Measurements from ENCODE around the gene MALT1.

Gene MALT1

GRCh38 chr18:58730618-58731017, 59.4 kb downstream of the MALT1 start:
- Histone ChIP-seq H3K23ac (ENCODE audit: low read length) (no peak overlapping the region), H3K4me1 (ENCODE audit: control insufficient read depth in 1 of 2, insufficient read depth in 2 of 2, low read length in 2 of 2) (no peaks in the 10 kb centered on the region), H3K4ac (ENCODE audit: low read depth, low read length) (no peak overlapping the region), H3K79me2 (ENCODE audit: control insufficient read depth, insufficient read depth, low read length, poor library complexity) (no peaks in the 10 kb centered on the region), H3K9ac (ENCODE audit: low read length) (no peak overlapping the region), H4K8ac (ENCODE audit: low read depth, low read length) (no peak overlapping the region), H2BK12ac (ENCODE audit: low read length) (no peak overlapping the region), H2AFZ (ENCODE audit: insufficient read depth, low read length, poor library complexity) (no peak overlapping the region), H2BK120ac (ENCODE audit: insufficient read depth, low read length, poor library complexity) (no peak overlapping the region), H3K4me3 (ENCODE audit: low read depth, low read length) (no peak overlapping the region), H4K12ac (ENCODE audit: low read depth, low read length) (no peak overlapping the region), H3K14ac (ENCODE audit: low read length) (no peak overlapping the region), H3K27ac (ENCODE audit: low read depth, low read length) (no peak overlapping the region), H3K79me1 (ENCODE audit: low read length) (no peaks in the 10 kb centered on the region), H4K91ac (ENCODE audit: low read depth, low read length) (no peak overlapping the region), H3K9me3 (ENCODE audit: insufficient read depth, low read depth, low read length) (no peaks in the 10 kb centered on the region), H2BK5ac (ENCODE audit: low read depth, low read length, poor library complexity) (no peak overlapping the region), H3K27me3 (ENCODE audit: insufficient read depth, low read length) (no peaks in the 10 kb centered on the region), H3K36me3 (ENCODE audit: control insufficient read depth in 1 of 2, insufficient read depth in 2 of 2, low read length in 2 of 2) (peaks cover 8 to 9% of the 10 kb centered on the region in 2 experiments), H3K18ac (ENCODE audit: low read length) (no peak overlapping the region), H3K4me2 (ENCODE audit: low read length) (no peak overlapping the region), H2AK5ac (ENCODE audit: low read length) (no peak overlapping the region)
- DNase-seq = no peak
- no CpG with 5 or more reads among the region's 2 CpGs for WGBS (ENCODE audit: extremely low coverage, insufficient coverage, insufficient read length)

GRCh38 chr18:58732471-58732870, 61.2 kb downstream of the MALT1 start:
- H3K23ac ChIP-seq (ENCODE audit: low read length) = no peak overlapping the region

GRCh38 chr18:58733866-58734265, 62.6 kb downstream of the MALT1 start:
- Histone ChIP-seq H4K12ac (ENCODE audit: low read depth, low read length) (no peak overlapping the region), H2BK5ac (ENCODE audit: low read depth, low read length, poor library complexity) (no peak overlapping the region), H3K9me3 (ENCODE audit: insufficient read depth, low read depth, low read length) (no peaks in the 10 kb centered on the region), H3K27ac (ENCODE audit: low read depth, low read length) (no peak overlapping the region), H3K79me1 (ENCODE audit: low read length) (no peaks in the 10 kb centered on the region), H4K91ac (ENCODE audit: low read depth, low read length) (no peak overlapping the region), H2BK120ac (ENCODE audit: insufficient read depth, low read length, poor library complexity) (no peak overlapping the region), H3K36me3 (ENCODE audit: control insufficient read depth in 1 of 2, insufficient read depth in 2 of 2, low read length in 2 of 2) (peaks cover 16 to 21% of the 10 kb centered on the region in 2 experiments), H3K79me2 (ENCODE audit: control insufficient read depth, insufficient read depth, low read length, poor library complexity) (no peaks in the 10 kb centered on the region), H3K4me1 (ENCODE audit: control insufficient read depth in 1 of 2, insufficient read depth in 2 of 2, low read length in 2 of 2) (no peaks in the 10 kb centered on the region), H2BK12ac (ENCODE audit: low read length) (no peak overlapping the region), H3K23ac (ENCODE audit: low read length) (no peak overlapping the region), H3K4ac (ENCODE audit: low read depth, low read length) (no peak overlapping the region), H3K9ac (ENCODE audit: low read length) (no peak overlapping the region), H3K18ac (ENCODE audit: low read length) (no peak overlapping the region), H3K4me2 (ENCODE audit: low read length) (no peak overlapping the region), H3K14ac (ENCODE audit: low read length) (no peak overlapping the region), H4K8ac (ENCODE audit: low read depth, low read length) (no peak overlapping the region), H2AFZ (ENCODE audit: insufficient read depth, low read length, poor library complexity) (no peak overlapping the region), H3K4me3 (ENCODE audit: low read depth, low read length) (no peak overlapping the region), H3K27me3 (ENCODE audit: insufficient read depth, low read length) (no peaks in the 10 kb centered on the region), H2AK5ac (ENCODE audit: low read length) (no peak overlapping the region)
- DNase-seq = no peak
- WGBS (ENCODE audit: extremely low coverage, insufficient coverage, insufficient read length) = no CpG with 5 or more reads among the region's 1 CpG

More at GRCh38 chr18:58732471-58732870, 61.2 kb downstream of the MALT1 start:
- no peak overlapping the region for H4K8ac ChIP-seq (ENCODE audit: low read depth, low read length)
- H2AFZ ChIP-seq (ENCODE audit: insufficient read depth, low read length, poor library complexity) = no peak overlapping the region
- H3K4me2 ChIP-seq (ENCODE audit: low read length) = no peak overlapping the region
- H2BK120ac ChIP-seq (ENCODE audit: insufficient read depth, low read length, poor library complexity) = no peak overlapping the region
- peaks cover 13 to 17% of the 10 kb centered on the region in 2 experiments for H3K36me3 ChIP-seq (ENCODE audit: control insufficient read depth in 1 of 2, insufficient read depth in 2 of 2, low read length in 2 of 2)
- no CpG with 5 or more reads among the region's 2 CpGs for WGBS (ENCODE audit: extremely low coverage, insufficient coverage, insufficient read length)
- no peak overlapping the region for H4K12ac ChIP-seq (ENCODE audit: low read depth, low read length)
- H3K9ac ChIP-seq (ENCODE audit: low read length) = no peak overlapping the region
- H3K4me3 ChIP-seq (ENCODE audit: low read depth, low read length) = no peak overlapping the region
- no peak overlapping the region for H4K91ac ChIP-seq (ENCODE audit: low read depth, low read length)
- H3K4me1 ChIP-seq (ENCODE audit: control insufficient read depth in 1 of 2, insufficient read depth in 2 of 2, low read length in 2 of 2) = no peaks in the 10 kb centered on the region
- no peak for DNase-seq
- H3K79me1 ChIP-seq (ENCODE audit: low read length) = no peaks in the 10 kb centered on the region
- no peak overlapping the region for H3K27ac ChIP-seq (ENCODE audit: low read depth, low read length)
- no peak overlapping the region for H3K14ac ChIP-seq (ENCODE audit: low read length)
- no peaks in the 10 kb centered on the region for H3K9me3 ChIP-seq (ENCODE audit: insufficient read depth, low read depth, low read length)
- H3K27me3 ChIP-seq (ENCODE audit: insufficient read depth, low read length) = no peaks in the 10 kb centered on the region
- H2AK5ac ChIP-seq (ENCODE audit: low read length) = no peak overlapping the region
- no peak overlapping the region for H2BK5ac ChIP-seq (ENCODE audit: low read depth, low read length, poor library complexity)
- H2BK12ac ChIP-seq (ENCODE audit: low read length) = no peak overlapping the region
- no peak overlapping the region for H3K18ac ChIP-seq (ENCODE audit: low read length)
- H3K79me2 ChIP-seq (ENCODE audit: control insufficient read depth, insufficient read depth, low read length, poor library complexity) = no peaks in the 10 kb centered on the region
- no peak overlapping the region for H3K4ac ChIP-seq (ENCODE audit: low read depth, low read length)

DNA sequence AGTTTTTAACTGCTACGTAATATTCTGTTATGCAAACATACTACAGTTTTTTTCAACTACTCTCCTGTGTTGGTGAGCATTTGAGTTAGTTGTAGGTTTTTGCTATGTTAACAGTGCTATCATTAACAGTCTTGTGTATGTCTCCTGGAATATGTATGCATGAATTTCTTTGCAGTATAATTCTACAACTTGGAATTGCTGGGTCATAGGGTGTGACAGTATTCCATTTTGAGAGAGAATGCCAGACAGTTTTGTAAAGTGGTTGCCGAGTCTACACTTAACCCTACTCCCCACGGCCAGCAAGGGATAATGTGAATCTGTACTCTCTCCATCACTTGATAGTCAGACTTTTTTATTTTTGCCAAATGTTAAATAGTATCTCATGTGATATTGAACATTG, 67.1 kb downstream of the MALT1 start:
- Histone ChIP-seq H3K14ac (ENCODE audit: low read length) (no peak overlapping the region), H3K4me3 (ENCODE audit: low read depth, low read length) (no peak overlapping the region), H3K4me1 (ENCODE audit: control insufficient read depth in 1 of 2, insufficient read depth in 2 of 2, low read length in 2 of 2) (no peaks in the 10 kb centered on the region), H3K9ac (ENCODE audit: low read length) (no peak overlapping the region), H2BK12ac (ENCODE audit: low read length) (no peak overlapping the region), H2BK5ac (ENCODE audit: low read depth, low read length, poor library complexity) (no peak overlapping the region), H3K79me2 (ENCODE audit: control insufficient read depth, insufficient read depth, low read length, poor library complexity) (no peaks in the 10 kb centered on the region), H3K4me2 (ENCODE audit: low read length) (no peak overlapping the region), H3K9me3 (ENCODE audit: insufficient read depth, low read depth, low read length) (no peaks in the 10 kb centered on the region), H3K4ac (ENCODE audit: low read depth, low read length) (no peak overlapping the region), H4K12ac (ENCODE audit: low read depth, low read length) (no peak overlapping the region), H2AFZ (ENCODE audit: insufficient read depth, low read length, poor library complexity) (no peak overlapping the region), H2AK5ac (ENCODE audit: low read length) (no peak overlapping the region), H2BK120ac (ENCODE audit: insufficient read depth, low read length, poor library complexity) (no peak overlapping the region), H3K79me1 (ENCODE audit: low read length) (no peaks in the 10 kb centered on the region), H3K27me3 (ENCODE audit: insufficient read depth, low read length) (no peaks in the 10 kb centered on the region), H4K91ac (ENCODE audit: low read depth, low read length) (no peak overlapping the region), H3K18ac (ENCODE audit: low read length) (no peak overlapping the region), H4K8ac (ENCODE audit: low read depth, low read length) (no peak overlapping the region), H3K36me3 (ENCODE audit: control insufficient read depth in 1 of 2, insufficient read depth in 2 of 2, low read length in 2 of 2) (peaks cover 17 to 30% of the 10 kb centered on the region in 2 experiments), H3K27ac (ENCODE audit: low read depth, low read length) (no peak overlapping the region), H3K23ac (ENCODE audit: low read length) (no peak overlapping the region)
- DNase-seq = no peak
- no CpG with 5 or more reads among the region's 3 CpGs for WGBS (ENCODE audit: extremely low coverage, insufficient coverage, insufficient read length)
